ENCODE data around the gene SLC38A10. TPM values are rescaled to one million over a fixed set of nuclear protein-coding genes. Genes with fewer than 3 reads are reported as not detected.

Gene SLC38A10
- total and polyA plus RNA-seq, 12 donors = 17.6 to 190 (median 102) TPM

DNA sequence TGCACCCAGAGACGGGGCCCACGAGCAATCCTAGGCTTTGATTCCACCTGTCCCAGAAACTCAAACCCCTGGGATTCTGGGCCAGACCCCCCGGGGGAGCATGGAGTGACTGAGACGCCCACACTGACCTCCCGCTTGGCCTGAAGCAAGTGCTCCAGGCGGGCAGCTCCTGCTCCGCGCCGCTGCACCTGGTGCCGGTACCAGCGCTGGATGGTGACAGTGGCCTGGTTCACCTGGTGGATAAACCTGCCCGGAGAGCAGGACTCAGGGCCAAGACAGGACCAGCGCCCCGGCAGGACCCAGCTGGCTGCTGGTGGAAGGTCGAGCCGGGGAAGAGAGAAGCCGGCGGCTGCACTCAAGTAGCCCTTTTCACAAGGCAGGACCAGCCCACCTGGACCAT is 94.9 kb downstream of the SLC38A10 start:
- no peaks in the 10 kb centered on the region for H3K36me3 ChIP-seq (replicated peaks in 1 of 2)
- no peak overlapping the region for H3K27ac ChIP-seq
- no peaks in the 10 kb centered on the region for H3K27me3 ChIP-seq
- no peaks in the 10 kb centered on the region for H3K4me1 ChIP-seq (replicated peaks in 1 of 2)
- H3K9me3 ChIP-seq (replicated peaks in 1 of 3) = no peaks in the 10 kb centered on the region
- no peak for TF ChIP-seq POLR2A (IDR thresholded peaks at IDR 0.05)
- TF ChIP-seq, protein P1, sequence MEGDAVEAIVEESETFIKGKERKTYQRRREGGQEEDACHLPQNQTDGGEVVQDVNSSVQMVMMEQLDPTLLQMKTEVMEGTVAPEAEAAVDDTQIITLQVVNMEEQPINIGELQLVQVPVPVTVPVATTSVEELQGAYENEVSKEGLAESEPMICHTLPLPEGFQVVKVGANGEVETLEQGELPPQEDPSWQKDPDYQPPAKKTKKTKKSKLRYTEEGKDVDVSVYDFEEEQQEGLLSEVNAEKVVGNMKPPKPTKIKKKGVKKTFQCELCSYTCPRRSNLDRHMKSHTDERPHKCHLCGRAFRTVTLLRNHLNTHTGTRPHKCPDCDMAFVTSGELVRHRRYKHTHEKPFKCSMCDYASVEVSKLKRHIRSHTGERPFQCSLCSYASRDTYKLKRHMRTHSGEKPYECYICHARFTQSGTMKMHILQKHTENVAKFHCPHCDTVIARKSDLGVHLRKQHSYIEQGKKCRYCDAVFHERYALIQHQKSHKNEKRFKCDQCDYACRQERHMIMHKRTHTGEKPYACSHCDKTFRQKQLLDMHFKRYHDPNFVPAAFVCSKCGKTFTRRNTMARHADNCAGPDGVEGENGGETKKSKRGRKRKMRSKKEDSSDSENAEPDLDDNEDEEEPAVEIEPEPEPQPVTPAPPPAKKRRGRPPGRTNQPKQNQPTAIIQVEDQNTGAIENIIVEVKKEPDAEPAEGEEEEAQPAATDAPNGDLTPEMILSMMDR (IDR thresholded peaks at IDR 0.05) = no peak
- no peak for DNase-seq
- H3K4me3 ChIP-seq = no peak overlapping the region
- 92 to 97% (median 92%) methylated on average over 9 to 18 of the region's 18 CpGs; no CpG with 5 or more reads in 1 of the 4 donors for WGBS, 4 donors
- intact Hi-C loops (cut with DNase I) = loop anchor here in 1 of 2 donors (5.0 kb wide), 1 partner anchor 58 kb away; no protein-coding TSS in a partner anchor

DNA sequence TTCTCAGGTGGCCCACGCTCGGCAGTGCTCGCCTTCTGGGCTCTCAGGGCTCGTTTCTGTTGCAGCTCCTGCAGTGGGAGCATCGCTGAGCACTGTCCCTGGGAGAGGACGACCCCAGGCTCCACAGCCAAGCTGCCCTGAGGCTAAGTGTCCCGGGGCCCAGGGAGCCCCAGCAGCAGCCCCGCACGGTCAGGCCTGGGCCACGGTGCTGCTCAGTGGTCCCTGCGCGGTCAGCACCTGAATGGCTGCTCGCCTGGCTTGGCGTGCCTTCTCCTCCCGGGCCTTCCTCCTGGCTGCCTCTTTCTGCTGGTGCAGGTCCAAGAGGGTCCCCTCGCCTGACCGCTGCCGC is 95.7 kb downstream of the SLC38A10 start:
- Histone ChIP-seq H3K4me1 (replicated peaks in 1 of 2) (no peaks in the 10 kb centered on the region), H3K27ac (no peak overlapping the region), H3K4me3 (no peak overlapping the region), H3K27me3 (no peaks in the 10 kb centered on the region), H3K36me3 (replicated peaks in 1 of 2) (no peaks in the 10 kb centered on the region), H3K9me3 (replicated peaks in 1 of 3) (no peaks in the 10 kb centered on the region)
- intact Hi-C loops (cut with DNase I) = loop anchor here in 1 of 2 donors (5.0 kb wide), 1 partner anchor 57 kb away; no protein-coding TSS in a partner anchor
- no peak for DNase-seq
- no peak for TF ChIP-seq POLR2A (IDR thresholded peaks at IDR 0.05)
- TF ChIP-seq, protein P1 (IDR thresholded peaks at IDR 0.05) = no peak
- WGBS, 4 donors = 95 to 96% (median 96%) methylated on average over 9 to 18 of the region's 18 CpGs

DNA sequence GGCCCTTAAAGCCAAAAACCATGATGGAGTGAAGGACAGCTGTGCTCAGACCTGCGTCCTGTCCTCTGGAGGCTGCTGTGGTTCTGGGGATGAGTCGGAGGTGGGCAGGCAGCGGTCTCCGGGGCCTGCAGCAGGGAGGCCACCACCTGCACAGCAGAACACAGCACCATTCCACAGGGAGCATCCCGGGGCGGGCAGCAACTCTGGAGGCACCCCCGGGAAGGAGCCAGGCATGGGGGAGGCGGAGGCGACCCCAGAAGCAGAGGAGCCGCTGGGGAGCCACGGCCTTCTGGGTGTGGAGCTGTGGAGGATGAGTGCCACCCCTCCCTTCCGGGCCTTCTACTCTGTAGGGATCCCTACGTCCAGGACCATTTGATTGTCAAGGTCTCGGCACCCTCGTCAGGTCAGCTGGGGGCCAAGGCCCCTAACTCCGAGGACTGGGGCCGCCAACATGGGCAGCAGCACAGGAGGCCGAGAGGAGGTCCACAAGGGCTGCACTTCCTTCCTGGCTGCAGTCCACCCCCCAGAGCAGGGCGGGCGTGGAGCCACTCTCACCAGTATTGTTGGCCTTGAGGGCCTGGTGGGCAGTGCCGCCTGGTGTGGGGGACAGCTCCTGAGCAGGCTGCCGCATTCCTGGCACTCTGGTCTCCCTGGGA is 96.2 kb downstream of the SLC38A10 start:
- no peak for DNase-seq
- 90 to 92% (median 91%) methylated on average over 10 to 22 of the region's 22 CpGs for WGBS, 4 donors
- no peaks in the 10 kb centered on the region for H3K36me3 ChIP-seq (replicated peaks in 1 of 2)
- intact Hi-C loops (cut with DNase I) = loop anchor here in 1 of 2 donors (5.0 kb wide), 1 partner anchor 57 kb away; no protein-coding TSS in a partner anchor
- no peaks in the 10 kb centered on the region for H3K9me3 ChIP-seq (replicated peaks in 1 of 3)
- no peak overlapping the region for H3K27ac ChIP-seq
- H3K27me3 ChIP-seq = no peaks in the 10 kb centered on the region
- no peak overlapping the region for H3K4me3 ChIP-seq
- TF ChIP-seq, protein P1 (IDR thresholded peaks at IDR 0.05) = no peak
- TF ChIP-seq POLR2A (IDR thresholded peaks at IDR 0.05) = no peak
- H3K4me1 ChIP-seq (replicated peaks in 1 of 2) = no peaks in the 10 kb centered on the region

DNA sequence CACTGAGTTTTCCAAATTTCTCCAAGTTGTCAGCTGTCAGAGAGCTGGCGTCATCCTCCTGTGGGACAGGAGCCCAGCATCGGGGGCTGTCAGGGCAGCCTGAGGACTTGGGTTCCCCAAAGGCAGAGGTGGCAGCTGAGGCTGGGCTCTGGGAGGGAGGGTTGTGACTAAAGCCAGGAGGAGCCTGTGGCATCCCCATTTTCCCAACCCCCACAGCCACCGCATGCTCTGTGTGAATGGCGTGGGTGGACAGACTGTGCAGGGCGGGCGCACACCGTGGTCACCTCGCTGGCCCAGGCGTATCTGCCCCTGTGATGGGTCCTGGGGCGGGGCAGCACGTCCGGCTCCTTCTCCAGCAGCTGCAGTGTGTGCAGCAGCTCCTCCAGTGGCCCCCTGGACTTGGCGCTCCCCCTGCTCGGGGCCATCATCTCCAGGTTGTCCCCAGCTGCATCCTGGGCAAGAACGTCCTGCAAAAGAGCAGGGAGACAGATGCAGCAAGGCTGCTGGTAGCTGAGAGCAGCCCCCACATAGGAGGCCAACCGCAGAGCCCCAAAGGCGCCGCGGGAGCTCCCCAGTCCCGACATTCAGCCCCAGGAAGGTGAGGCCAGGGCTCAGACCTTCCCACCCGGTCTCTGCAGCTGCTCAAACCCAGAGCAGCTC is 97.1 kb downstream of the SLC38A10 start:
- Histone ChIP-seq H3K9me3 (replicated peaks in 1 of 3) (no peaks in the 10 kb centered on the region), H3K4me3 (no peak overlapping the region), H3K27me3 (no peaks in the 10 kb centered on the region), H3K4me1 (replicated peaks in 1 of 2) (no peaks in the 10 kb centered on the region), H3K36me3 (replicated peaks in 1 of 2) (no peaks in the 10 kb centered on the region), H3K27ac (no peak overlapping the region)
- TF ChIP-seq, protein P1 (IDR thresholded peaks at IDR 0.05) = no peak
- TF ChIP-seq POLR2A (IDR thresholded peaks at IDR 0.05) = no peak
- DNase-seq = no peak
- intact Hi-C loops (cut with DNase I) = loop anchor here in 1 of 2 donors (5.0 kb wide), 1 partner anchor 56 kb away; no protein-coding TSS in a partner anchor
- 93 to 95% (median 94%) methylated on average over 9 to 21 of the region's 21 CpGs for WGBS, 4 donors
